Epithelial cell of esophagus (primary cell): Measurements from ENCODE around the gene GRPEL1.

Experiments used
- DNase-seq: peaks from one replicate; pipeline ENCODE4 v3.0.0; 2010; ENCODE audit warnings: low read depth
- H3K4me3 ChIP-seq: 2 replicates; pipeline ENCODE4 v1.5.1; 2011; ENCODE audit warnings: mild to moderate bottlenecking, low read length, control low read depth
- TF ChIP-seq, protein P1 (sequence below): IDR thresholded peaks from 2 replicates; pipeline ENCODE4 v1.5.1; 2011; ENCODE audit warnings: low read depth, mild to moderate bottlenecking, low read length, control low read depth, inconsistent platforms; ENCODE audit not compliant: insufficient read depth; ENCODE audit errors: missing control alignments

GRPEL1 gene

DNA sequence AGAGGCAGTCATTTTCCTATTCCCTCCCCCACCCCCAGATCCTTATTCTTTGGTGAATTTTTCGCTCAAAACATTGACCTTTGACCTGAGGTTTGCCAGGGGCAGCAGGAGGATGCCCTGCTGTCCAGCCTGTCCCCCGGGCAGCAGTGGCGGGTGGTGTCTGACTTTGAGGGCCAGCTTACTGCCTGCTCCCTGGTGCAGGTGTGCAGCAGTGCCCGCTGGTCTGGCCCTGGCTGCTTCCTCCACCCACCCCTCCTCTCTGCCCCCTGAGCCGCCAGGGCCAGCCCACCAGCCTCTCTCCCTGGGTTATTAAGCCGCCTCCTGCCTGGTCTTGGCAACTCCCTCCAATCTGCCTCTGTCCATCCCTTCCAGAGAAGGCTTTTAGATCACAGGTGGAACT lies 40.8 kb upstream of the GRPEL1 start:
- TF ChIP-seq, protein P1, sequence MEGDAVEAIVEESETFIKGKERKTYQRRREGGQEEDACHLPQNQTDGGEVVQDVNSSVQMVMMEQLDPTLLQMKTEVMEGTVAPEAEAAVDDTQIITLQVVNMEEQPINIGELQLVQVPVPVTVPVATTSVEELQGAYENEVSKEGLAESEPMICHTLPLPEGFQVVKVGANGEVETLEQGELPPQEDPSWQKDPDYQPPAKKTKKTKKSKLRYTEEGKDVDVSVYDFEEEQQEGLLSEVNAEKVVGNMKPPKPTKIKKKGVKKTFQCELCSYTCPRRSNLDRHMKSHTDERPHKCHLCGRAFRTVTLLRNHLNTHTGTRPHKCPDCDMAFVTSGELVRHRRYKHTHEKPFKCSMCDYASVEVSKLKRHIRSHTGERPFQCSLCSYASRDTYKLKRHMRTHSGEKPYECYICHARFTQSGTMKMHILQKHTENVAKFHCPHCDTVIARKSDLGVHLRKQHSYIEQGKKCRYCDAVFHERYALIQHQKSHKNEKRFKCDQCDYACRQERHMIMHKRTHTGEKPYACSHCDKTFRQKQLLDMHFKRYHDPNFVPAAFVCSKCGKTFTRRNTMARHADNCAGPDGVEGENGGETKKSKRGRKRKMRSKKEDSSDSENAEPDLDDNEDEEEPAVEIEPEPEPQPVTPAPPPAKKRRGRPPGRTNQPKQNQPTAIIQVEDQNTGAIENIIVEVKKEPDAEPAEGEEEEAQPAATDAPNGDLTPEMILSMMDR: no peak
- no peak for DNase-seq
- no peak overlapping the region for H3K4me3 ChIP-seq

DNA sequence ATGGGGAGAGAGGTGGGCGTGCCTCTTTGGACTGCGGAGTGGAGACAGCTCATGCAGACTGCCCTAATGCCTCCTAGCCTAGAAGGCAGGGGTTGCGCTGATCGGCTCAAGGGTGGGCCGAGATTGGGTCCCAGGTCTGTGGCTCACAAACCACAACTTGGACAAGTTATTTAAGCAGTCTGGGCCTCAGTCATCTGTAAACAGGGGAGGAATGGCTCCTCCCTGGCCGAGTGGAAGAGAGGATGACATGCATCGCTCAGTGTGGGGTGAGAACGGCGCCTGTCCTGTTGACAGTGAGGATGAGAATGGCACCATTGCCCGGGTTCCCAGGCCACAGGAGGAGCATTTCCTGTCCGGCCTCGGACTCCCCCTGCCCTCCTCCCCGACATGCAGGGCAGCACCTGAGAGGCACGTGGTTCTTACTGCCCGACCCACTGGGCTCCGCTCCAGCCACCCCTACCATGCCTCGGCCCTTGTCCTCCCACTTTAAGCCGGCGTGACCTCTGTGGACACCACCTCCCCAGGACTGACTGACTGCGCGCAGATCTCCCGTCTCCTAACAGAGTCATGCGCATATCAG lies 40.3 kb upstream of the GRPEL1 start:
- H3K4me3 ChIP-seq: no peak overlapping the region
- TF ChIP-seq, protein P1: no peak
- DNase-seq: no peak

DNA sequence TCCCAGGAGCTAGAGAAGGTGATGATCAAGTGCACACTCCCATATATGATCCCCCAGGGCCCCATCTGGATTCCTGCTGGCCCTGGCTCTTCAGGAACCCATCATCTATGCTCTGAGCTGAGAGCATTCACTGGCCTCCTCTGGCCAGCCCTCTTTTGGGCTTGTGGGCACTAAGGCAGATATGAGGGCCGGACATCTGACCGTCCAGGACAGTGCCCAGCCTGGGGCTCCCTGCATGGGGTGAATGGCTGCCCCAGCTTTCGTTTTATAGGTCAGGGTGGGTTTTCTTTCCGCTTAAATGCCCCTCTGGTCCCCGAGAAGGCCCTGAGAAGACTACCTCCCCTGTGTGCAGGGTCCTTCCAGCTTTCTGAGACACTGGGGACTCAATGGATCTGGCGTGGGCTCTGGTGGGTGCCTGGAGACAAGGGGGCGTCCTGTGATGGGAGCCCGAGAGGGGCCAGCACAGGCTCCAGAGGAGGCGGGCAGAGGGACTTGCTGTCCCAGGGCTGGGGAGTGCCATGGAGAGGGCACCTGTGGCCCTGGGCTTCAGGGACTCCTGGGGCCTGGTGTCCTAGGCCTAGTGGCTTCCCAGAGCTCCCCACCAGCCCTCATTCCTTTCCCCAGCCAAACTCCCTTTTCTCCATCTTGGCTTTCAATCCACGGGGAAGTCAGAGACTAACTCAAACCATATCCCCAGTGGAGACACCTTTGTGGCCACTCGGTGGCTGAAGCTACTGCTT lies 39.5 kb upstream of the GRPEL1 start:
- H3K4me3 ChIP-seq: no peak overlapping the region
- TF ChIP-seq, protein P1: no peak
- DNase-seq: no peak

DNA sequence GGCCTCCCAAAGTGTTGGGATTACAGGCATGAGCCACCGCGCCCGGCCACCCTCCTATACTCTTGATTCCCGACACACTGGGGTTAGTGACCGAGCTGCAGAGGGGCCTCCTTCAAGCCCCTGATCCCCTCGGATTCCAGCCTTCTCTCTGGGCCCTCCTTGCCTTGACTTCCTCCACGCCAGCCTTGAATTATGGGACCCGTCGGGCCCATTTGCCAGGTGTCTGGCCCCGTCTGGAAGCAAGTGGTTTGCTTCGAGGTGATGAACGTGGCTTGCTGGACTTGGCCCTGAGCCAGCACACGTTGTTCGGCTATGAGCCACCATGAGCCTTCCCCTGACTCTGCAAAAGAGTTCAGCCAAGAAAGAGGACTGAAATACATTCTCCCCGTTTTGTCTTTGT lies 37.4 kb upstream of the GRPEL1 start:
- no peak overlapping the region for H3K4me3 ChIP-seq
- DNase-seq: peak; percentile 17
- TF ChIP-seq, protein P1: no peak

DNA sequence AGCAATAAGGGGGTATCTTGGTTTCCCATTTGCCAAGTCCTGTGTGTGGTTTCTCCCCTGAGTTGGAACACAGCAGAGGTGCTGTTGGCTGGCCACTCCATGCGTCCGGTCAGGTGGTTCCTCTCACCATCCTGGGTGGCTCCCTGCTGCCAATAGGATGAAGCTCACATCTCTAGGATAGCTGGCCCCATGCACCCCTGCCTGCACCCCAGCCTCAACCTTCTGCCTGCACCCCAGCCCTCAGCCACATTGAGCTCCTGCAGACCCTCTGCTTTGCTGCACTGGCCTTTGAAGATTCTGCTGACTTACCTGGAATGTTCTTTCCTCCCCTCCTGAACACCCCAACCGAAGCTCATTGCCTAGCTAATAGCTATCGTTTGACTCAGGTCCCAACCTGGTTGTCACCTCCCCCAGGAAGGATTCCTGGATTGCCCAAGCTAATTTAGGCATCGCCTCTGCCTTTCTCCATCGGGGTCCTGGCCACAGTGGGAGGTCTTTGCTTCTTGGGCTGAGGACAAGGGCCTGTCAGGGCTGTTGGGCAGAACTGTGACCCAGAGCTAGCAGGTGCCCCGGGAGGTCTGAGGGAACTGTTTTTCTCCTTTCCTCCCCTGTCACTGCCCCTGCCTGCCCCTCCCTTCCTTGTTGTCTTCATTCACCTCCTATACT lies 36.6 kb upstream of the GRPEL1 start:
- no peak for DNase-seq
- no peak overlapping the region for H3K4me3 ChIP-seq
- TF ChIP-seq, protein P1: no peak

DNA sequence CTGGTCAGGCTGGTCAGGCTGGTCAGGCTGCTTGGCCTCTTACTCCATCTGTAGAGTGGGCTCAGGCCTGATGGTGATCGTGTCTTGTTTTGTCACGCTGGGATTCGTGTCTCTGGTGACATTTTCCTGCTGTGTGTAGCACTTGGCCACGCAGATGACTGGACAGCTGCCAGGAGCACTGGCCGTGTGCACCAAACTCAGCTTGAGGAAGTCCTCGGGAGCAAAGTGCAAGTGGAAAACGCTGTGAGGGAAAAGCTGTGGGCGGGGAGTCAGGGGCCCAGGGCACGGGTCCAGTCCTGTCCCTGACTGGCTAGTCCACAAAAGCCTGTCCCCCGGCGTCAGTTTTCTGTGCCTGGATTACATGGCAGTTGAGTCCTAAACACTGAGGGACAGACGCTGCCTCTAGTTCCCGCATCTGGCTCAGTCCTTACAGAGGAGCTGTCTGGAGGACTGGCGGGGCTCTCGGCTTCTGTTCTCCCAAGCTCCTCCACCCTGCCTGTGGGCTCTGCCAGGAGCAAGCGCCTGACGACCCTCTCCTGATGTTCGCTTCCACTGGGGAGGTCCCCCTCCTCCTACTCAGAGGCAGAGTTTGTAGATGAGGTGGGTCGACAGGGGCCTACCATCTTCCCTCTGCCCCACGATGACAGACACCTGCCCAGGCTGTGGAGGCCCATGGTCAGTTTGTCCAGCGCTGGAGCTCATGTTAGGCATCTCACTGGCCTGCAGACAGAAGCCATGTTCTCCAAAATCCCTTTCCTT lies 35.9 kb upstream of the GRPEL1 start:
- H3K4me3 ChIP-seq: no peak overlapping the region
- TF ChIP-seq, protein P1: no peak
- no peak for DNase-seq
